IMR-90 (cell line): ENCODE results near the gene AMBN.

Experiments used
- BHLHE40 ChIP-seq: fragments of 150-350 bp; IDR thresholded peaks from 2 replicates; pipeline ENCODE4 v1.6.1; 2016; ENCODE audit warnings: mild to moderate bottlenecking, low read depth, low read length
- CEBPB ChIP-seq: IDR thresholded peaks from 2 replicates; pipeline ENCODE4 v1.6.1; 2012; ENCODE audit warnings: low read depth, low read length, improper control_type of control experiment
- CHD1 ChIP-seq: IDR thresholded peaks from 2 replicates; pipeline ENCODE4 v1.6.1; 2012; ENCODE audit warnings: low read depth, low read length, improper control_type of control experiment
- CTCF ChIP-seq: conservative IDR thresholded peaks from 2 replicates; pipeline ENCODE4 v1.5.1; 2012; ENCODE audit warnings: mild to moderate bottlenecking, low read depth, low read length, improper control_type of control experiment
- ELK1 ChIP-seq: fragments of 150-350 bp; IDR thresholded peaks from 2 replicates; pipeline ENCODE4 v1.6.1; 2016; ENCODE audit warnings: low read depth, mild to moderate bottlenecking, low read length, moderate library complexity, borderline replicate concordance
- MAFK ChIP-seq: IDR thresholded peaks from 2 replicates; pipeline ENCODE4 v1.6.1; 2012; ENCODE audit warnings: low read depth, low read length, improper control_type of control experiment
- MAZ ChIP-seq: IDR thresholded peaks from 2 replicates; pipeline ENCODE4 v1.6.1; 2012; ENCODE audit warnings: low read depth, mild to moderate bottlenecking, low read length, improper control_type of control experiment, moderate library complexity, borderline replicate concordance
- MXI1 ChIP-seq: IDR thresholded peaks from 2 replicates; pipeline ENCODE4 v1.6.1; 2012; ENCODE audit warnings: low read depth, mild to moderate bottlenecking, low read length, moderate library complexity, borderline replicate concordance
- NFE2L2 ChIP-seq: fragments of 150-350 bp; IDR thresholded peaks from 2 replicates; pipeline ENCODE4 v1.6.1; 2016; ENCODE audit warnings: low read depth, mild to moderate bottlenecking, low read length
- POLR2A ChIP-seq: IDR thresholded peaks from 2 replicates; pipeline ENCODE4 v1.6.1; 2012; ENCODE audit warnings: mild to moderate bottlenecking, low read depth, low read length
- RAD21 ChIP-seq: IDR thresholded peaks from 2 replicates; pipeline ENCODE4 v1.6.1; 2012; ENCODE audit warnings: low read length, improper control_type of control experiment
- RCOR1 ChIP-seq: IDR thresholded peaks from 2 replicates; pipeline ENCODE4 v1.6.1; 2012; ENCODE audit warnings: mild to moderate bottlenecking, low read length, improper control_type of control experiment; ENCODE audit not compliant: insufficient replicate concordance
- SMC3 ChIP-seq: fragments of 150-350 bp; IDR thresholded peaks from 2 replicates; pipeline ENCODE4 v1.6.1; 2016; ENCODE audit warnings: low read depth, mild to moderate bottlenecking, antibody characterized with exemption, low read length, moderate library complexity
- USF2 ChIP-seq: fragments of 150-350 bp; IDR thresholded peaks from 2 replicates; pipeline ENCODE4 v1.6.1; 2017; ENCODE audit warnings: mild to moderate bottlenecking, antibody characterized with exemption, low read length, low read depth

GRCh38 chr4:70632028-70632427 lies 40.0 kb downstream of the AMBN start:
- TF ChIP-seq POLR2A (no peak), RCOR1 (no peak), ELK1 (no peak), CTCF (no peak), MAFK (no peak), MXI1 (no peak), MAZ (no peak), SMC3 (no peak), CHD1 (no peak), CEBPB (no peak), RAD21 (no peak), BHLHE40 (no peak), NFE2L2 (no peak), USF2 (no peak)
